T follicular helper cell (primary cell): ENCODE data around the gene ADCK1.
"Not testable (repeated sequence)": the region's sequence is repeated elsewhere in the genome, so short reads cannot be mapped to it uniquely, and the experiment has no call there.

ENCODE experiments used
- DNase-seq: peaks from one replicate; pipeline ENCODE4 v3.0.0-alpha.2; 2020; ENCODE audit warnings: low read depth

The ADCK1 gene

DNA sequence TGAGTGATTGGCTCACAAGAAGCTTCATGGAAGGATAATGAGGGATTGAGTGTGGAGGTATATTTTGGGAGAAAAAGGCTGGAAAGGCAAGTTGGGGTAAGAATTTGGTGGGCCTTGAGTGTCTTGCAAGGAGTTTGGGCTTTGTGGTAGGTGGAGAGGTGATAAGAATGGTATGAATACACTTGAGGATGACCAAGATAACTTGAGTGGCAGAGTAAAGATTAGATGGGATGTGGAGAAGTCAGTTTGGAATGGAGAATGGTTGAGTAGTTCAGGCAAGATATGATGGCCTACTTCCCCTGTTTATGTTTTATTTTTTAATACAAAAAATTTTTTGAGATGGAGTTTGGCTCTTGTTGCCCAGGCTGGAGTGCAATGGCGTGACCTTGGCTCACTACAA is 9.1 kb downstream of the ADCK1 start:
- no peak for DNase-seq

DNA sequence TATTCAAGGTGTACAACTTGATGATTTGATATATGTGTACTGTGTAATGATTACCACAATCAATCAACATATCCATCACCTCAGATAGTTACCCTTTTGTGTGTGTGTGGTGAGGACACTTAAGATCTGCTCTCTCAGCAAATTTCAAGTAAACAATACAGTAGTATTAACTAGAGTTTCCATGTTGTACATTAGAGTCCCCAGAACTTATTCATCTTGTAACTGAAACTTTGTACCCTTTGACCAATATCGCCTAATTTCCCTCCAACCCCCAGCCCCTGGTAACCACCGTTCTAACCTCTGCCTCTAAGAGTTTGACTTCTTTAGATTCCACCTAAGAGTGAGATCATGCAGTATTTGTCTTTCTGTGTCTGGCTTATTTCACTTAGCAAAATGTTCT is 12.1 kb downstream of the ADCK1 start:
- DNase-seq: no peak

DNA sequence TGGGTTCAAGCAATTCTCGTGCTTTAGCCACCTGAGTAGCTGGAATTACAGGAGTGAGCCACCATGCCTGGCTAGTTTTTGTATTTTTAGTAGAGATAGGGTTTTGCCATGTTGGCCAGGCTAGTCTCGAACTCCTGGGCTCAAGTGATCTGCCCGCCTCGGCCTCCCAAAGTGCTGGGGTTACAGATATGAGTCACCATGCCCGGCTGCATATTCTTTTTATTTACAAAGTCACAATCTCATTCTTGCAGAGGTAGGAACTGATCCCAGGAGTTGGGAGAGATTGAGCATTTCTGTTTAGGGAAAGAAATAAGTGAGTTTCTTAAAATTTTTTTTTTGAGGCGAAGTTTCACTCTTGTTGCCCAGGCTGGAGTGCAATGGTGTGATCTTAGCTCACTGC is 12.8 kb downstream of the ADCK1 start:
- not testable (repeated sequence) for DNase-seq

DNA sequence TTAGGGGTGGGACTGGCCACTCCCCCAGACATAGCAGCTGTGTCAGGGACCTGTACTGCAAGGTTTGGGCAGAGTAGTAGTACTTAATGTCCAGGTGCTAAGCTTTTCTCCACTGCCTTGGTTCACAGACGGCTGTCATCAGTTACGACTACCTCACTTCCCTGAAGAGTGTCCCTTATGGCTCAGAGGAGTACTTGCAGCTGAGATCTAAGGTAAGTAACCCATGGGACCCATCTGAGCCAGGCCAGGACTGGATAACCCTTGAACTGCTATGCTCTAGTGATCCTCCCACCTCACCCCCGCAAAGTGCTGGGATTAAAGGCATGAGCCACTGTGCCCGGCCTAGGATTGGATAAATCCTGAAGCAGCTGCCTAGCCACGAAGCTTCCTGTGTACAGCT is 22.4 kb downstream of the ADCK1 start:
- DNase-seq: no peak

DNA sequence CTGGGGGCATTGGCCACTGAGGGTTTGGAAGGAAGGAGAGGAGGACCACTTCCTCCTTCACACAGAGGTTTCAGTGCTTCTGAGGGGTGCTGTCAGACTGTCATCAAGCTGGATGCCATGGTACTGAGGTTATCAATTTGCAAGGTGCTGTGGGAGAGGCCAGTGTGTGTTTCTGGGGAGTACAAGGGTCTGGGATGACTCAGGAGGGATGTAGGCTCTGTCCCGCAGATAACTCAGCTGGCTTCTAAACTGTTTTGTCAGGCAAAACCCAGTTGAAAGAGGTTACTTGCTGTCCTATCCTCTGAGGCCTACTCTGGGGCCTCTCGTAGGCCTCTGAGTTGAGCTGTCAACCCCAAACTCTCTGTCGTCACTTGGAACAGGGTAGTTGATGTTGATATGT is 22.8 kb downstream of the ADCK1 start:
- DNase-seq: no peak

DNA sequence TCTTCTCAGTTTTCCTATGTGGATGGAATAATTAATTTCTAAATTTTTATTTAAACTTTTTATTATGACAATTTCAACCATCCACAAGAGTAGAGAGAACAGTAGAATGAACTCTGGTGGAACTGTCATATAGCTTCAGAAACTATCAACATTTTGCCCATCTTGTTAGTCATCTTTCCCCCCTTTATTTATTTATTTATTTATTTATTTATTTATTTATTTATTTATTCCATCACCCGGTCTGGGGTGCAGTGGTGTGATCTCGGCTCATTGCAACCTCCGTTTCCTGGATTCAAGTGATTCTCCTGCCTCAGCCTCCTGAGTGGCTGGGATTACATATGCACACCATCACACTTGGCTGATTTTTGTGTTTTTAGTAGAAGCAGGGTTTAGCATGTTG is 23.5 kb downstream of the ADCK1 start:
- DNase-seq: no peak

DNA sequence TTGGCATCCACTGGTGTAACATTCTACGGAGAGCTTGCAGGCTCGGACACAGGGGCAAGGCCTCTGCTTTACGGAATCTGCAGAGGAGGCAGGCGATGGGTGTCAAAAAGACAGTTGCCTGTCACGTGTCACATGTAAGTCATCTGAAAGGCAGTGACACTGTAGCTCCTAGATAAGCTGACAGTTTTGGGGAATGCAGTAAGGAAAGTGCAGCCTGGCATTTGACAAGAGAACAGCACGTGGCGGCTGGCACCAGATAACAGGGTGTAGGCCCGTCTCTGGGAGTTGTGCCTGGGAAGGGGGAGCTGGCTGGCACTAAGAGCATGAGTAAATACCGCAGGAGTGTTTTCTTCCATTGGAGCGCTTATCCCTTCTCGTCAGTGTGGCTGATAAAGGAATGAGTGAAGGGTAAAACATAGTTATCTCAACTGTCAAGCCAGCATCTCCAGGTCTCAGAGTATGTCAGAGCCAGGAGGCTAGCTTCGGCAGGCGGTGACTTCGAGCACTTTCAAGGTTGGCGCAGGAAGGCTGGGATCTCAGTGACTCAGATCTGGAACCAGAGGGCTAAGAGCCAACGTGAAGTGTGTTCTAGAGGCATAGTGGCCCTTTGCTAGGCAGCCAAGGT is 26.1 kb downstream of the ADCK1 start:
- DNase-seq: no peak

DNA sequence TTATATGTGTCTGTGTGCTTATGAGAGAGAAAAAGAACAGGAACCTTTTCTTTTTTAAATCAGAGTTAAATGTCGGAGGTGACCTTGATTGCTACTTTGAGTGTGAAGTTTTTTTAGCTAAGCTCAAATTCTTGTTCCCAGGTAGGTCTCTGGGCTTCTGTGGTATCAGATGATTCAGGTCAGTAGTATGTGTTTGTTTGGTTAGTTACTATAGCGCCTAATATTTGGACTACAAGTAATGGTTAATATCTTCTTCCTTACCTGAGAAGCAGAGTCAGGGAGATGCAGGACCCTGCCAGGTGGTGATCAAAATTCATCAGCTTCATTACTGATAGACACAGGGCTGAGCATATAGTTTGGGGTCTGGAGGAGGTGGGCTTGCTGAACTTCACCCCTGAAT is 30.8 kb downstream of the ADCK1 start:
- DNase-seq: no peak

DNA sequence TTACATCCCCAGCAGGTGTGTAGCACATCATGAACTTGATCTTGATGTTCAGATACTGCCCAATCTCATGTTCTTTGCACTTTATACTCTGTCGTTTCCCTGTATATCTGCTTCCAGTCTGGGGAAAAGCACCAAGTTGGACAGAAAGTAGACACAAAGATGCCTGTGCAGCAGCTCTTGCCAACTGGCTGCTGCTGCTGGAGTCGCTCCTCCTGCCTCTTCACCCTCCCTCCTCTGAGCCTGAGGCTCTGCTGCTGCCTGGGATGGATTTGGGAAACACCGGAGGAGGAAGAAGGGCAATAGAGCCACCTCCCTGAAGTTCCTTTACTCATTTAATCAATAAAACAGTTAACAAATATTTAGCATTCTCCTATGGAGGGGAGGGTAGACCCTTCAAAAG is 32.4 kb downstream of the ADCK1 start:
- DNase-seq: no peak

DNA sequence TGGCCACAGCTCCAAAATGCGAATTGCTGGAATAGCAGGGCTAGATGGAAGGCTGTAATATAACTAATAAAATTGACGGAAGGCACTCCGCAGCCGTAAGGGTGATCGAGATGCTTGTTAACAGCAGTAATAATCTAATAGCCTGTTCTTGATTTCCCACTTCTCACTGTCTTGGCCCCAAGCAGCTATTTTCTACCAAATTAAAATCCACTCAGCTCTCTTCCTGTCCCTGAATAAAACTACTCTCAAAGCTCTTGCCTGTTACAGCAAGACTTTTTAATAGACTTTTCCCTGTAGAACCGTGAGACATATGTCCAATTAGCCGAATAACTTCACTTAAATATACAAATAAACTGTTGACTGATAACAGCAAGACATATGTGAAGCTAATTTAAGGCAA is 38.0 kb downstream of the ADCK1 start:
- DNase-seq: no peak

DNA sequence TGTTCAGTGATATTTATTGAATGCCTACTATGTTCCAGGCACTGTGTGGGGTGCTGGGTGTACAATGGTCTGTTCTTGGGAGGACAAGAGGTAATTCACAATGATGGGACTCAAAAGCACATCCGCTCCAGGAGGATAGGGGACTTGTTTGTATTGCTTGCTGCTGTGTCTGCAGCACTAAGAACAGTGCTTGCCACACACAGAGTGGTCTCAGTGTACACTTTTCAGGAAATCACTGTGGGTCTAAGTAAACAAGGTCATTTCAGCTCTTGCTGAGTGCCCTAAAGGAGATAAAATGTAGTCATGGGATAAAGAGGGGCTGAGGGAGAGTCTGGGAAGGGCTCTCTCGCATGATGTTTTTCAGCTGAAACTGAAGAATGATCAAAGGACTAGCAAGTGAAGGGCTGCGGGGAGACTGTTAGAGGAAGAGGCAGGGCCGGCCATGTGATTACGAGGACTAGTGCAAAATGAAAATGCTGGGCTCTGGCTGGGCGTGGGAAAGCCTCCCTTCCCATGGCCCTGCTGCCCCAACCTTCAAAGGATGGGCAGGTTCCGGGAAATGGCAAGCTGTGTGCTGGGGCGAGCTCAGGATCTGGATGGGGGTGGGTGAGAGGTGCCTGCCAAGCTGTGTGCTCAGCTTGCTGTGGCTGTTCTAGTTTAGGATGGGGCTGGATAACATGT is 39.1 kb downstream of the ADCK1 start:
- no peak for DNase-seq

DNA sequence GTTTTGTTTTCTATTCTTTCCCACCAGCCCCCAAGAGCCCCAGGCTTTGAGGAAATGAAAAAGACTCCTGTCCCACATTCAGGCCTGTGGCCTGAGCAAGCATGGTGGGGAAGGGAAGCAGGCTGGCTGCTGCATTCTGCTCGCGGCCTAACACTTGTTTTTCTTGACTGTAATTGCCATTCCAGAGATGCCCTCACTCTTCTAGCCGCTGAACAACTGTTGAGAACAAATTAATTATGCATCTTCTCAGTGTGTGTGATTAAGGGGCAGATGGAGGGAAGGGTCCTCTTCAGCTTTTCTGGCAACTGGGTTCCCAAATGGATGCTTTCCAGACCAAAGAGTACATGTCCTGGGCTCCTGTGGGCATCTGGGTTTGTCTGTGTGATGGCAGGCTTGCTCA is 43.3 kb downstream of the ADCK1 start:
- no peak for DNase-seq

DNA sequence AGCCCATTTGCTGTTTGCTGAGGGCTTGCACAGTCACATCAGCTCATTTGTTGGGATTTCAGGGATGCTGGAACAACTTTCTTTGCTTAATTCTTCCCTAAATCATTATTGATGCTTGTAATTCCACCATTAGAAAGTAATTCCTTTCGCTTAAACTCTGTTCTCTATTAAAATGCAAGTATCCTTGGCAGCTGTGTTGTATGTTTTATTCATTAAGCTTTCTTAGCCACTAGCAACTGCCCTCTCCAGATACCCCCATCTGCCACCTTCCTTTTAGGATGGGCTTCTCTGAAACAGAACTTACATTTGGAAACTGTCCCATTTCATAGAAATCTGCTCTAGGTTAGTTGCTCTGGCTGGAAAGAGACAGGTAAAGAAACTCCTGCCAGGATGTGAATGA is 43.7 kb downstream of the ADCK1 start:
- no peak for DNase-seq

DNA sequence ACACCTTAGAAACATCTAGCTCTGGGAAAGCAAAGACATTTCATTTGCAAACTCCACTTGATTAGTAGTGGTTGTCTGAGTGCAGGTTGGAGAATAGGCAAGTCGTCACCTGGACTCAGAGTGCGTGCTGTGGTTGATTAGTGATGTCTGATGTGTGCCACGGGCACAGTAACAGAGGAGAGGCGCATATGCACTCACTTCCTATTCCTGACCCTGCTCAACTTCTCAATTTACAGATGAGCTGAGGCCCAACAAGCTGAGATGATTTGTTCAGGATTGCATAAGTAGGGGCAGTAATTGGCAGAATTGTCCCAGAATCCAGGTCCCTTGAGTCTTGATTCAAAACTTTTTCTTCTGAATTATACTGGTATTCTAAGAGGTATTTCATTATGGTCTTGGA is 44.9 kb downstream of the ADCK1 start:
- no peak for DNase-seq

DNA sequence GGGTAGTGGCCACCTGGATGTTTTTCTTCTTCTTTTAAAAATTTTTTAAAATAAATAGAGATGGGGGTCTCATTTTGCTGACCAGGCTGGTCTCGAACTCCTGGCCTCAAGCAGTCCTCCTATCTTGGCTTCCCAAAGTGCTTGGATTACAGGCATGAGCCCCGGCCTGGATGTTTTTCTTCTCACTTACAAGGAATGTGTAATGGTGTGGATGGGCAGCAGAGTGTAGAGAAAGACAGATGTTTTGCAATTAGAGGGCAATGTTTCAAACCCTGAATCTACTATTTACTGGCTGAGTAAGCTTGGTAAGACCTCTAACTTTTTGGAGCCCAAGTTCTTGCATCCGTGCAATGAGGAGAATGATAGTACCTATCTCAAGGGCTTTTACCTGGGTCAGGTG is 48.1 kb downstream of the ADCK1 start:
- DNase-seq: no peak

DNA sequence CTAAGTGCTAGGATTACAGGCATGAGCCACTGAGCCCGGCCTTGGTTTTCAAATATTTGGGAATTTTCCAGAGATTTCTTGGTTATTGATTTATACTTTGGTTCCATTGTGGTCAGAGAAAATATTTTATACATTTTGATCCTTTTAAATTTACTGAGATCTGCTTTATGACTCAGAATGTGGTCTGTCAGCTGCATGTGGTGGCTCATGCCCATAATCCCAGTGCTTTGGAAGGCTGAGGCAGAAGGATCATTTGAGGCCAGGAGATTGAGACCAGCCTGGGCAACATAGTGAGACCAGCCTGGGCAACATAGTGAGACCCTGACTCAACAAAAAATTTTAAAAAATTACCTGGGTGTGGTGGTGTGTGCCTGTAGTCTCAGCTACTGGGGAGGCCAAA is 49.8 kb downstream of the ADCK1 start:
- no peak for DNase-seq

DNA sequence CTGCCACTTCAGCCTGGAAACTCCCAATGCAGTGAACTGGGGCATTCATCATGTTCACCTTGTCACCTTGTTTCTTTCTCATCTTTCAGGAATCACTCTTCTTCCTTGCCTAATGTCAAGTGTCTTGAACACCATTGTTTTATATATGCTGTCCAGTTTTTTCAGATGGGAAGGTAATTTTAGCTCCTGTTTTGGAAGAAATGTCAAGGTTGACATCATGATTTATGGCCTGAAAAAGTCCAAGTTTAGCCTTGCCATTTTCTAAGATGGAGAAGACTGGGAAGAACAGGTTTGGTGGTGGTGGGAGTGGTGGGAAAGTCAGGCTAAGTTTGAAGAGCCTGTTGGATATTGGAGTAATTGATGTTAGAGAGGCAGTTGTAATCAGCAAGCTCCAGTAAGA is 54.0 kb downstream of the ADCK1 start:
- no peak for DNase-seq

DNA sequence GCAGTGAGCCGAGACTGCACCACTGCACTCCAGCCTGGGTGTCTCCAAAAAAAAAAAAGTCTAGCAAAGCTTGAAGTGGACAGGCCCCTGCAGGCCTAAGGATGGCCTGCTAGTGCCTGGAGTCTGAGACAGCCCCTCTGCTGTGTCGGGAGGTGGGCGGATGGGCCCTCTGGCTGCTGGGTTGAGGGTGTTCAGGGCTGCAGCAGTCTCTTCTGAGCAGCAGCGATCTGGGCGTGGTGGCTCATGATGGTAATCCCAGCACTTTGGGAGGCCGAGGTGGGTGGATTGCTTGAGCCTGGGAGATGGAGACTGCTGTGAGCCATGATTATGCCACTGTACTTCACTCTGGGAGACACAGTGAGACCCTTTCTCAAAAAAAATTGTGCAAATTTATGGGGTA is 57.0 kb downstream of the ADCK1 start:
- no peak for DNase-seq

DNA sequence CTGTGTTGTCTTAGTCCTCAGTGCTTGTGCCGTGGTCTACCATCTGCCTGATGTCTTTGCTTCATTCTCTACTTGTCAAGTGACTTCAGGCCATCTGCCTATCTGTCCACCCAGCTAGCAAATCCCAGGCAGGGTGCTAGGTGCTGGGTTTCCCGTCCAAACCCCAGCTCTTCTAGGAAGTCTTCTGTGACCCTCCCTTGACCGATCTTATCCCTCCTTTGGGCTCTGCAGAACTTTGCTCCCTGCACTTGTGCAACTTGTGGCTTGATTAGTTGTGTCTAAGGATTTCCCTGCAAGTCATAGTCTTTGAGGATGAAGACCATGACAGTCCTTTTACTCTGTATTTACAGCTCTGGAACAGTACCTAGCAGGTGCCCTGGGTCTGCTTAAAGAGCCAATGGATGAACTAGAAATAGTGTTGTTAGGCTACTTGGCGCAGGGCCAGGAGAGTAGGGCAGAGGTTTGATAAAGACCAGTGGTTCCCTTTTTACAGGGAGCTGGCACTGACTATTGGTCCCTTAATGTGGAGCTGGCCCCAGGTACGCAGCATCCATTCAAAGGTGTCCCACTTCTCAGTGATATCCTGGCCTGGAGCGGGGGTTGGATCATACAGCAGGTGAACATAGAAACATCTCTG is 60.1 kb downstream of the ADCK1 start:
- no peak for DNase-seq

DNA sequence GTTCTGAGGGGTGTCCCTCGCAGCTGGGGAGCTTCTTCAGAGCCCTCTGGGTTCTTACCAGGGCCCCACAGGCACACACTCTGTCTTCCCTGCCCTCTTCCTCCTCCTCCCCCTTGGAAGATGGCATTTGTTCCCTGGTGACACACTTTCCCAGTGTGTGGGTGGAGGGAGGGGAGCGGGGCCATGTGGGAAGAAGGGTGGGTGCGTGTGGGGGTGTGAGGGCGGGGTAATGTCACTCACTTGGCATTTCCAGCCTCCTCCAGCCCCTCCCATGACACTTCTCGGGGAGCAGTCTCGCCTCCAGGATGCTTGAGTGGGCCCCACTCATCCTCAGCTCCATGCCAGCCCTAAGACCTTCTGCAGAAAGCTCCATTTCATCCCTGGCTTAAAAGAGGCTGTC is 61.3 kb downstream of the ADCK1 start:
- no peak for DNase-seq

DNA sequence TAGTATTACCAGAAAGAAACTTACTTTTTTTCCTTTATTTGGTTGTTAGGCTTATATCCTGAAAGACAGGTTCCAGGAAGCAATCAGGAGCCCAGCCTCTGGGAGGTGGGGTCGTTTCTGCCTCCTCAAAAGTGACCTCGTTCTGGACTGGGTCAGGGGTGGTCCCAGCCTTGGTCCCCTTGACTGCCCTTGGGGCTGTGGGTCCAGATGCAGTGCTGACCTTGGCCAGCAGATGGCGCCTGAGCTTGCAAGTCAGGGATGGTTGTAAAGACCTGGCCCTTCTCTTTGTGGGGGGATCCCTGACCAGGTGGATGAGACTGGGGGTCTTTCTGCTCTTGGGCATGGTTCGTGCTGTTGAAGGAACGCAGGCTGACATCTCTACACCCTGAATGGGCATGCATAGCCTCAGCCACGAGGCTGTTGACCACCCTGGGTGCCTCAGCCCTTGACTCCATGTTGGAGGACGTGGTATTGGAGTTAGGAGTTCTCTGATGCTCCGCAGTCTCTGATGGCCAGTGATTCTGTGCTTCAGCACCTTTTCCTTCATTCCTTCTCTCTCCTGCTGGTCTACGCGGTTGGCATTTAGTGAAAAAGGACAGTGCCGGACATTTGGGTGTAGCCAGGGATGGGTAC is 62.4 kb downstream of the ADCK1 start:
- peak; percentile 51 for DNase-seq

DNA sequence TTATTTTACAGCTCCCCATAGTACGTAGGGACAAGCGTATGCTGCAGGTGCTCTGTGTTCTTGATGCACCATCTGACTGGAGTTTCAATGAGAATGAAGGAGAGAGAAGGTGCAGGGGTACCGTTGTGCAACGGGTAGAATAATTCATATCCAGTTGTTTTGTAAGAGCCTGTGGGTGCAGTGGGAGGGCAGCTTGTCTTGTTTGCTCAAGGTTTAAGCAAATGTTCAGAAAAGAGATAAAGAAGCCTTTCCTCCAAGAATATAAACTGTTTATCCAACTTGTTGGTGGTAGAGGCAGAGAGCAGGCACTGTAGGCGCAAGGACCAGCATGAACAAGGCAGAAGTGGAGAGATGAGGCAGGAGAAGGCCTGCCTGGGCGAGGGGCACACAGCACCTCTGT is 64.2 kb downstream of the ADCK1 start:
- DNase-seq: no peak

DNA sequence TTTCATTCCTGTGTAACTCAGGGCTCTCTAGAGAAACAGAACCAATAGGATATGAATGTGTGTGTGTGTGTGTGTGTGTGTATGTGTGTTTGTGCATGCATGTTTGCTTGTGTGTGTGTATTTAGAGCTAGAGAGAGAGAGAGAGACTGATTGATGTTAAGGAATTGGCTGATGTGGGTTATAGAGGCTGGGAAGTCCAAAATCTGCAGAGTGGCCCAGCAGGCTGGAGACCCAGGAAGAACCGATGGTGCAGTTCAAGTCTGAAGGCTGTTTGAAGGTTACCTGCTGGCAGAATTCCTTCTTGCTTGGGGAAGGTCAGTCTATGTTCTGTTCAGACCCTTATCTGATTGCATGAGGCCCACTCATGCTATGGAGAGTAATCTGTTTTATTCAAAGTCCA is 64.7 kb downstream of the ADCK1 start:
- DNase-seq: no peak
